SH-SY5Y (cell line): Measurements from ENCODE around the gene PIGBOS1.

ENCODE experiments used
- GATA2 ChIP-seq: IDR thresholded peaks from 2 replicates; pipeline ENCODE4 v1.6.1; 2011; ENCODE audit warnings: mild to moderate bottlenecking, low read depth, low read length
- GATA3 ChIP-seq: IDR thresholded peaks from 2 replicates; pipeline ENCODE4 v1.6.1; 2011; ENCODE audit warnings: low read depth, mild to moderate bottlenecking, low read length, moderate library complexity

GRCh38 chr15:55361048-55361447 lies 42.1 kb upstream of the PIGBOS1 start:
- no peak for TF ChIP-seq GATA3
- no peak for TF ChIP-seq GATA2
